ENCODE measurements around the gene PRMT2.

- TF ChIP-seq CTCF (conservative IDR thresholded peaks at IDR 0.05 in 1 of 2, IDR thresholded peaks at IDR 0.05 in 1 of 2; ENCODE audit: low read depth in 1 of 2, low read length in 2 of 2) (no peak), EZH2 (IDR thresholded peaks at IDR 0.05; ENCODE audit: low read length, missing control alignments) (no peak)
Observed at GRCh38 chr21:46655230-46655629, 19.8 kb downstream of the PRMT2 start.
